Kidney (tissue), 14 donors: Measurements from ENCODE around the gene MEAF6. TPM values are rescaled to one million over a fixed set of nuclear protein-coding genes. Genes with fewer than 3 reads are reported as not detected.

Experiments
- DNase-seq, 5 donors: peaks; one replicate each; pipeline ENCODE4 v3.0.0-alpha.2; 2013 to 2020
- FAIRE-seq: peaks from 2 replicates; lab custom pipeline; 2012; peaks lifted over from hg19 to GRCh38; lab: Jason Lieb, UNC
- H3K27ac ChIP-seq, 2 donors: one replicate each; pipeline ENCODE4 v1.7.0; 2013; ENCODE audit warnings: low read depth in 2 of 2, low read length in 2 of 2, inconsistent platforms in 1 of 2
- H3K27me3 ChIP-seq: one replicate; pipeline ENCODE4 v1.7.1; 2013; ENCODE audit warnings: low read length, inconsistent platforms; ENCODE audit not compliant: control insufficient read depth, insufficient read depth
- H3K36me3 ChIP-seq, 3 donors: one replicate each; pipeline versions ENCODE4 v1.7.0 to v1.7.1; 2013; ENCODE audit warnings: low read length in 3 of 3, control low read depth in 1 of 3, inconsistent platforms in 1 of 3; ENCODE audit not compliant: insufficient read depth in 3 of 3, control insufficient read depth in 2 of 3
- H3K4me1 ChIP-seq, 3 donors: one replicate each; pipeline versions ENCODE4 v1.7.0 to v1.7.1; 2013; ENCODE audit warnings: low read length in 3 of 3, inconsistent platforms in 1 of 3, low read depth in 1 of 3; ENCODE audit not compliant: control insufficient read depth in 2 of 3, insufficient read depth in 2 of 3
- H3K4me3 ChIP-seq, 3 donors: one replicate each; pipeline versions ENCODE4 v1.7.0 to v1.8.1; 2013; ENCODE audit warnings: low read length in 3 of 3, control low read depth in 1 of 3, inconsistent platforms in 1 of 3
- H3K9ac ChIP-seq, 3 donors: one replicate each; pipeline versions ENCODE4 v1.7.0 to v1.7.1; 2013; ENCODE audit warnings: low read length in 3 of 3, control low read depth in 1 of 3, inconsistent platforms in 1 of 3
- H3K9me3 ChIP-seq, 3 donors: one replicate each; pipeline versions ENCODE4 v1.7.0 to v1.7.1; 2013; ENCODE audit warnings: low read length in 3 of 3, control low read depth in 1 of 3, inconsistent platforms in 1 of 3; ENCODE audit not compliant: control insufficient read depth in 2 of 3, insufficient read depth in 1 of 3
- CTCF ChIP-seq: IDR thresholded peaks from 3 replicates; pipeline ENCODE4 v1.5.1; 2012; ENCODE audit warnings: mild to moderate bottlenecking, moderate library complexity, borderline replicate concordance; ENCODE audit not compliant: insufficient read depth; ENCODE audit errors: extremely low read depth
- intact Hi-C: fragments of 100-400 bp; cut with DNase I; formaldehyde crosslinking; loops from one replicate; pipeline ENCODE4 v1.11.1; 2022
- polyA plus RNA-seq: library from polyadenylated mRNA; stranded (reverse); fragments of 350-450 nt; fragmentation: Illumina TruSeq; extraction: RNeasy Lipid Tissue Mini Kit (QIAGEN cat#74804); gene quantifications from one replicate; pipeline ENCODE4 v1.2.3, GENCODE V29; 2014; ENCODE audit warnings: low read depth, low replicate concordance; ENCODE audit not compliant: insufficient read depth
- total RNA-seq: library from RNA; stranded (reverse); fragmentation: NEBNext Ultra II Directional; extraction: Animal tissue kit (Norgen Biotek cat#: 25700); gene quantifications from one replicate; pipeline ENCODE4 v1.2.1, GENCODE V29; 2021
- donor health status: control.
- donor health status: control.
- donor health status: control.
- donor health status: control.
- donor health status: control.
- donor health status: DM: yes; HTN: yes; CAD: no.
- donor health status: Normal renal cell carcinoma (clear cell type).

Gene MEAF6
- total and polyA plus RNA-seq, 2 donors from 2014 or later: 45.7 to 65.8 TPM

GRCh38 chr1:37485902-37486679 lies 28.5 kb downstream of the MEAF6 start:
- Histone ChIP-seq H3K27me3 (no peaks in the 10 kb centered on the region), H3K27ac (peak overlapping the region; percentile 67 to 79), H3K36me3 (peaks cover 5 to 32% (median 23%) of the 10 kb centered on the region in 3 donors), H3K4me3 (no peak overlapping the region), H3K9ac (peak overlapping the region in 2 of 3 donors; percentile 28 to 55), H3K9me3 (no peaks in the 10 kb centered on the region), H3K4me1 (peaks cover 0 to 19% (median 0%) of the 10 kb centered on the region in 3 donors)
- FAIRE-seq: no peak
- intact Hi-C loops: no loop called here
- no peak for DNase-seq
- TF ChIP-seq CTCF: no peak

GRCh38 chr1:37484325-37485051 lies 30.1 kb downstream of the MEAF6 start:
- FAIRE-seq (no peak), DNase-seq (no peak)
- TF ChIP-seq CTCF: no peak
- H3K27ac ChIP-seq: peak overlapping the region in 1 of 2 donors; percentile 79
- H3K9me3 ChIP-seq: no peaks in the 10 kb centered on the region
- H3K4me1 ChIP-seq: peaks cover 0 to 32% (median 9%) of the 10 kb centered on the region in 3 donors
- H3K4me3 ChIP-seq: no peak overlapping the region
- no peak overlapping the region for H3K9ac ChIP-seq
- peaks cover 0 to 42% (median 25%) of the 10 kb centered on the region in 3 donors for H3K36me3 ChIP-seq
- H3K27me3 ChIP-seq: no peaks in the 10 kb centered on the region
- intact Hi-C loops: no loop called here

DNA sequence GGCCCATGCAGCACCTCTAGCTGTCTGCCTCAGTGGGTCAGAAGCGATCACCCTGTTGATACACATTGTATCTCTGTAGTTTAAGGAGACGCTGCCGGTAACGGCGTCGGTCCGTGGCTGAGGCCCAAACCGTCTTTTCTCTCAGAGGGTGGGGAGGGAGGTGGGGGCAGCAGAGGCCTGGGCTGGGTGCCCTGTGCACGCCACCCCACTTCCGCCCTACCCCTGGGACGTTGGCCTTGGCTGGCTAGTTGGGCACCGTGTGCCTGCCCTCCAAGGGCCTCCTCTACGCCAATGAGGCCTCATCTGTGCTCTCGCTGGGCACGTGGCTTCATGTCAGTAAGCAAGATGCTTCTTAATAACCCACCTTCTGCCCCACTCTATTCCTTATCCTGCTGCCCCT lies 30.8 kb downstream of the MEAF6 start:
- DNase-seq (peak in 1 of 5 donors; percentile 69), FAIRE-seq (no peak)
- Histone ChIP-seq H3K27ac (no peak overlapping the region), H3K4me1 (peaks cover 0 to 38% (median 16%) of the 10 kb centered on the region in 3 donors), H3K36me3 (peaks cover 0 to 40% (median 24%) of the 10 kb centered on the region in 3 donors), H3K9ac (no peak overlapping the region), H3K9me3 (no peaks in the 10 kb centered on the region), H3K4me3 (no peak overlapping the region), H3K27me3 (no peaks in the 10 kb centered on the region)
- intact Hi-C loops: no loop called here
- TF ChIP-seq CTCF: no peak
